GM23338 (cell line): Measurements from ENCODE around the gene CCDC167. TPM values are rescaled to one million over a fixed set of nuclear protein-coding genes. Genes with fewer than 3 reads are reported as not detected.

Experiments
- ATAC-seq: fragments of 200-7000 bp; cut with Tn5 transposase; 3 replicates; pipeline ENCODE4 v1.9.1; 2020
- DNase-seq: peaks from one replicate; pipeline ENCODE4 v3.0.0-alpha.2; 2015; ENCODE audit warnings: low spot score
- H2AFZ ChIP-seq: fragments of 200-600 bp; sonication (generic); 2 replicates; pipeline ENCODE4 v1.8.0; 2016; ENCODE audit warnings: antibody characterized with exemption, mild to moderate bottlenecking, moderate library complexity
- H3F3A ChIP-seq: fragments of 200-600 bp; sonication (generic); replicated peaks from 2 replicates; pipeline ENCODE4 v1.8.0; 2017; ENCODE audit warnings: antibody characterized with exemption, mixed run types, low read depth
- H3K27ac ChIP-seq: fragments of 200-600 bp; sonication (generic); 2 replicates; pipeline ENCODE4 v1.6.1; 2016; ENCODE audit warnings: low read depth
- H3K27me3 ChIP-seq: fragments of 200-600 bp; sonication (generic); 2 replicates; pipeline ENCODE4 v1.8.0; 2016; ENCODE audit warnings: mild to moderate bottlenecking, mixed run types, moderate library complexity; ENCODE audit not compliant: insufficient read depth
- H3K36me3 ChIP-seq: fragments of 200-600 bp; sonication (generic); 2 replicates; pipeline ENCODE4 v1.8.0; 2016; ENCODE audit warnings: mild to moderate bottlenecking; ENCODE audit not compliant: insufficient read depth
- H3K4me1 ChIP-seq: fragments of 200-600 bp; sonication (generic); 2 replicates; pipeline ENCODE4 v1.8.0; 2016; ENCODE audit warnings: mild to moderate bottlenecking, moderate library complexity; ENCODE audit not compliant: insufficient read depth
- H3K4me2 ChIP-seq: fragments of 200-600 bp; sonication (generic); 2 replicates; pipeline ENCODE4 v1.7.1; 2017; ENCODE audit warnings: mixed run types
- H3K4me3 ChIP-seq: fragments of 200-600 bp; sonication (generic); 2 replicates; pipeline ENCODE4 v1.6.1; 2016; ENCODE audit warnings: mixed run types
- H3K79me2 ChIP-seq: fragments of 200-600 bp; sonication (generic); replicated peaks from 2 replicates; pipeline ENCODE4 v1.8.0; 2017; ENCODE audit warnings: mild to moderate bottlenecking; ENCODE audit not compliant: insufficient read depth
- H3K9me2 ChIP-seq: fragments of 200-600 bp; sonication (generic); 2 replicates; pipeline ENCODE4 v1.8.0; 2017; ENCODE audit not compliant: insufficient read depth
- H4K20me1 ChIP-seq: fragments of 200-600 bp; sonication (generic); replicated peaks from 2 replicates; pipeline ENCODE4 v1.8.0; 2017; ENCODE audit warnings: mild to moderate bottlenecking; ENCODE audit not compliant: insufficient read depth
- H3K27ac Mint-ChIP-seq: 2 replicates; pipeline ENCODE4 v1.8.0; 2020; ENCODE audit warnings: inconsistent platforms, mild to moderate bottlenecking, moderate library complexity, mixed read lengths
- H3K27me3 Mint-ChIP-seq: 3 replicates; pipeline ENCODE4 v1.8.0; 2022; ENCODE audit warnings: low read depth, mild to moderate bottlenecking, moderate library complexity, mixed read lengths, inconsistent platforms; ENCODE audit not compliant: insufficient read depth, poor library complexity
- H3K36me3 Mint-ChIP-seq: 3 replicates; pipeline ENCODE4 v1.8.0; 2021; ENCODE audit warnings: low read depth, mild to moderate bottlenecking, inconsistent platforms, moderate library complexity, mixed read lengths
- H3K4me1 Mint-ChIP-seq: 3 replicates; pipeline ENCODE4 v1.8.0; 2020; ENCODE audit warnings: mild to moderate bottlenecking, inconsistent platforms, mixed read lengths
- H3K4me3 Mint-ChIP-seq: 3 replicates; pipeline ENCODE4 v1.8.0; 2021; ENCODE audit warnings: moderate library complexity, mild to moderate bottlenecking, inconsistent platforms, mixed read lengths
- H3K9me3 Mint-ChIP-seq: 3 replicates; pipeline ENCODE4 v1.8.0; 2020; ENCODE audit warnings: moderate library complexity, mild to moderate bottlenecking, inconsistent platforms, mixed read lengths
- CREB1 ChIP-seq: fragments of 250-450 bp; sonication (Bioruptor Pico); IDR thresholded peaks from 2 replicates; pipeline ENCODE4 v1.5.0; 2020; ENCODE audit warnings: low read depth, mild to moderate bottlenecking, moderate library complexity
- EZH2 ChIP-seq: fragments of 200-600 bp; sonication (generic); IDR thresholded peaks from one replicate; pipeline ENCODE4 v1.8.0; 2017; ENCODE audit warnings: antibody characterized with exemption, mild to moderate bottlenecking, low read depth; ENCODE audit not compliant: unreplicated experiment
- EZH2phosphoT487 ChIP-seq: fragments of 200-600 bp; sonication (generic); IDR thresholded peaks from one replicate; pipeline ENCODE4 v1.8.1; 2018; ENCODE audit warnings: antibody characterized with exemption; ENCODE audit not compliant: unreplicated experiment
- JUNB ChIP-seq: IDR thresholded peaks from one replicate; pipeline ENCODE4 v1.6.1; 2016; ENCODE audit warnings: antibody characterized with exemption; ENCODE audit not compliant: unreplicated experiment
- NANOG ChIP-seq: IDR thresholded peaks from 2 replicates; pipeline ENCODE4 v1.6.1; 2016; ENCODE audit warnings: antibody characterized with exemption, borderline replicate concordance
- POLR2AphosphoS5 ChIP-seq: IDR thresholded peaks from 2 replicates; pipeline ENCODE4 v1.6.1; 2016; ENCODE audit warnings: antibody characterized with exemption, low read depth
- STAT1 ChIP-seq: IDR thresholded peaks from one replicate; pipeline ENCODE4 v1.6.1; 2016; ENCODE audit warnings: antibody characterized with exemption; ENCODE audit not compliant: unreplicated experiment
- ZNF114 ChIP-seq: fragments of 250-450 bp; sonication (Bioruptor Pico); IDR thresholded peaks from 2 replicates; pipeline ENCODE4 v1.5.0; 2020; ENCODE audit warnings: mild to moderate bottlenecking, moderate library complexity
- ZNF331 ChIP-seq: fragments of 250-450 bp; sonication (Bioruptor Pico); IDR thresholded peaks from 2 replicates; pipeline ENCODE4 v1.5.0; 2020; ENCODE audit warnings: low read depth, mild to moderate bottlenecking, moderate library complexity
- polyA plus RNA-seq: library from polyadenylated mRNA; unstranded; fragments of >200 nt; fragmentation: Nextera tagmentation; extraction: Ambion mirVana; gene quantifications from 2 replicates; pipeline ENCODE4 v1.2.1, GENCODE V29; 2016
- total RNA-seq: library from RNA; depleted of rRNA; stranded (reverse); fragments of >200 nt; shearing (Covaris generic); gene quantifications from 2 replicates; pipeline ENCODE4 v1.2.3, GENCODE V29; 2014
- TF ChIP-seq, protein P1 (sequence below): IDR thresholded peaks from one replicate; pipeline ENCODE4 v1.6.1; 2018; ENCODE audit warnings: antibody characterized with exemption; ENCODE audit not compliant: unreplicated experiment
- TF ChIP-seq, protein P2 (sequence below): fragments of 250-450 bp; sonication (Bioruptor Pico); IDR thresholded peaks from 2 replicates; pipeline ENCODE4 v1.5.0; 2020; ENCODE audit warnings: mild to moderate bottlenecking, moderate library complexity
- TF ChIP-seq, protein P3 (sequence below): IDR thresholded peaks from 2 replicates; pipeline ENCODE4 v1.6.1; 2016; ENCODE audit warnings: antibody characterized with exemption
- TF ChIP-seq, protein P4 (sequence below), 2 experiments: fragments of 200-600 bp in 1 of 2; sonication (generic) in 1 of 2; conservative IDR thresholded peaks; 2 replicates each; pipeline versions ENCODE4 v1.5.1 to v1.6.1; 2016 to 2017; ENCODE audit warnings: antibody characterized with exemption in 2 of 2, low read depth in 2 of 2, mild to moderate bottlenecking in 2 of 2, moderate library complexity in 1 of 2

The CCDC167 gene
- total and polyA plus RNA-seq, 2 experiments from 2014 or later, result 17.6 to 21.4 TPM

DNA sequence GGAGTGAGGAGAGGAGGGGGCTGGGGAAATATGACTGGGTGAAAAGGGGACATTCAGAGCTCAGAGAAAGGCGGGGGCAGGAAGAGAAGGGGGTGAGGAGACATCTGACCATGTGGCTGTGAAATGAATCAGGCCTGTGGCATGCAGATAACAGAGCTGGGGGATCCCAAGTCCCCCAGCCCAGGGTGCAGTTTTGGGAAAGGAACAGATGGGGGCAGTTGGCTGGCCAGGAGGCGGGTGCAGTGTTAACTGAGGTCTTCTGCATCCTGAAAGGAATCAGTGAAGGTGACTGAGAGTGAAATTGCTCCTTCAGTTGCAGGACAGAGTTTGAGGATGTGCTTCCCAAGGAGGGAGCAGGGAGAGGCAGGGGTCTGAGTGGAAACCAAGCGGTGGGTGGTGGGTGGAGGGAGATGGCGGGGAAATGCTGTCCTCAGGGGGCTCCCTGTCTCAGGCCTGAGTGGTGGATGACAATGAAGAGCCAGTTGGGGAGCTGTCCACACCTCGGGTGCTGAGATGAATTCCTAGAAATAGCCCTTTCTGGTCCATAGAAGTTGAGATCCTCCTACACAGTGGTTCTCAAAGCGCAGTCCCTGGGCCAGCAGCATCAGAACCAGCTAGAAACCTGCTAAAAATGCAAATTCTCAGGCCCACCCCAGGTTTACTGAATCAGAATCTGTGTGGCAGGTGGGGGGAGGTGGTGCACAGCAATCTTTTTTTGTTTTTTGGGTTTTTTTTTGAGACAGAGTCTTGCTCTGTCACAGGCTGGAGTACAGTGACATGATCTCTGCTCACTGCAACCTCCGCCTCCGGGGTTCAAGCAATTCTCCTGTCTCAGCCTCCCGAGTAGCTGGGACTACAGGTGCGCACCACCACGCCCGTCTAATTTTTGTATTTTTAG, 26.0 kb upstream of the CCDC167 start:
- peak; percentile 87 for ATAC-seq

More for the DNA sequence above, 26.0 kb upstream of the CCDC167 start:
- Mint-ChIP-seq H3K27me3 (peaks cover 9% of the 10 kb centered on the region), H3K4me1 (peaks cover 15% of the 10 kb centered on the region; the same call in 2 of the 3 replicates), H3K9me3 (no peaks in the 10 kb centered on the region; the same call in 2 of the 3 replicates), H3K36me3 (no peaks in the 10 kb centered on the region), H3K27ac (no peak overlapping the region), H3K4me3 (no peak overlapping the region)
- no peaks in the 10 kb centered on the region for H3K79me2 ChIP-seq
- H3F3A ChIP-seq, result no peaks in the 10 kb centered on the region
- no peak overlapping the region for H3K27ac ChIP-seq
- no peaks in the 10 kb centered on the region for H3K27me3 ChIP-seq
- no peaks in the 10 kb centered on the region for H3K36me3 ChIP-seq
- no peaks in the 10 kb centered on the region for H3K9me2 ChIP-seq
- TF ChIP-seq STAT1 (no peak), EZH2 (no peak), ZNF331 (CRISPR knock-in tag) (no peak), ZNF114 (CRISPR knock-in tag) (no peak), POLR2AphosphoS5 (no peak), NANOG (no peak), EZH2phosphoT487 (no peak), JUNB (no peak), CREB1 (peak; percentile 20; the same call in 1 of the 2 replicates)
- TF ChIP-seq, protein P1, sequence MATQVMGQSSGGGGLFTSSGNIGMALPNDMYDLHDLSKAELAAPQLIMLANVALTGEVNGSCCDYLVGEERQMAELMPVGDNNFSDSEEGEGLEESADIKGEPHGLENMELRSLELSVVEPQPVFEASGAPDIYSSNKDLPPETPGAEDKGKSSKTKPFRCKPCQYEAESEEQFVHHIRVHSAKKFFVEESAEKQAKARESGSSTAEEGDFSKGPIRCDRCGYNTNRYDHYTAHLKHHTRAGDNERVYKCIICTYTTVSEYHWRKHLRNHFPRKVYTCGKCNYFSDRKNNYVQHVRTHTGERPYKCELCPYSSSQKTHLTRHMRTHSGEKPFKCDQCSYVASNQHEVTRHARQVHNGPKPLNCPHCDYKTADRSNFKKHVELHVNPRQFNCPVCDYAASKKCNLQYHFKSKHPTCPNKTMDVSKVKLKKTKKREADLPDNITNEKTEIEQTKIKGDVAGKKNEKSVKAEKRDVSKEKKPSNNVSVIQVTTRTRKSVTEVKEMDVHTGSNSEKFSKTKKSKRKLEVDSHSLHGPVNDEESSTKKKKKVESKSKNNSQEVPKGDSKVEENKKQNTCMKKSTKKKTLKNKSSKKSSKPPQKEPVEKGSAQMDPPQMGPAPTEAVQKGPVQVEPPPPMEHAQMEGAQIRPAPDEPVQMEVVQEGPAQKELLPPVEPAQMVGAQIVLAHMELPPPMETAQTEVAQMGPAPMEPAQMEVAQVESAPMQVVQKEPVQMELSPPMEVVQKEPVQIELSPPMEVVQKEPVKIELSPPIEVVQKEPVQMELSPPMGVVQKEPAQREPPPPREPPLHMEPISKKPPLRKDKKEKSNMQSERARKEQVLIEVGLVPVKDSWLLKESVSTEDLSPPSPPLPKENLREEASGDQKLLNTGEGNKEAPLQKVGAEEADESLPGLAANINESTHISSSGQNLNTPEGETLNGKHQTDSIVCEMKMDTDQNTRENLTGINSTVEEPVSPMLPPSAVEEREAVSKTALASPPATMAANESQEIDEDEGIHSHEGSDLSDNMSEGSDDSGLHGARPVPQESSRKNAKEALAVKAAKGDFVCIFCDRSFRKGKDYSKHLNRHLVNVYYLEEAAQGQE, result peak; percentile 82
- TF ChIP-seq, protein P2, sequence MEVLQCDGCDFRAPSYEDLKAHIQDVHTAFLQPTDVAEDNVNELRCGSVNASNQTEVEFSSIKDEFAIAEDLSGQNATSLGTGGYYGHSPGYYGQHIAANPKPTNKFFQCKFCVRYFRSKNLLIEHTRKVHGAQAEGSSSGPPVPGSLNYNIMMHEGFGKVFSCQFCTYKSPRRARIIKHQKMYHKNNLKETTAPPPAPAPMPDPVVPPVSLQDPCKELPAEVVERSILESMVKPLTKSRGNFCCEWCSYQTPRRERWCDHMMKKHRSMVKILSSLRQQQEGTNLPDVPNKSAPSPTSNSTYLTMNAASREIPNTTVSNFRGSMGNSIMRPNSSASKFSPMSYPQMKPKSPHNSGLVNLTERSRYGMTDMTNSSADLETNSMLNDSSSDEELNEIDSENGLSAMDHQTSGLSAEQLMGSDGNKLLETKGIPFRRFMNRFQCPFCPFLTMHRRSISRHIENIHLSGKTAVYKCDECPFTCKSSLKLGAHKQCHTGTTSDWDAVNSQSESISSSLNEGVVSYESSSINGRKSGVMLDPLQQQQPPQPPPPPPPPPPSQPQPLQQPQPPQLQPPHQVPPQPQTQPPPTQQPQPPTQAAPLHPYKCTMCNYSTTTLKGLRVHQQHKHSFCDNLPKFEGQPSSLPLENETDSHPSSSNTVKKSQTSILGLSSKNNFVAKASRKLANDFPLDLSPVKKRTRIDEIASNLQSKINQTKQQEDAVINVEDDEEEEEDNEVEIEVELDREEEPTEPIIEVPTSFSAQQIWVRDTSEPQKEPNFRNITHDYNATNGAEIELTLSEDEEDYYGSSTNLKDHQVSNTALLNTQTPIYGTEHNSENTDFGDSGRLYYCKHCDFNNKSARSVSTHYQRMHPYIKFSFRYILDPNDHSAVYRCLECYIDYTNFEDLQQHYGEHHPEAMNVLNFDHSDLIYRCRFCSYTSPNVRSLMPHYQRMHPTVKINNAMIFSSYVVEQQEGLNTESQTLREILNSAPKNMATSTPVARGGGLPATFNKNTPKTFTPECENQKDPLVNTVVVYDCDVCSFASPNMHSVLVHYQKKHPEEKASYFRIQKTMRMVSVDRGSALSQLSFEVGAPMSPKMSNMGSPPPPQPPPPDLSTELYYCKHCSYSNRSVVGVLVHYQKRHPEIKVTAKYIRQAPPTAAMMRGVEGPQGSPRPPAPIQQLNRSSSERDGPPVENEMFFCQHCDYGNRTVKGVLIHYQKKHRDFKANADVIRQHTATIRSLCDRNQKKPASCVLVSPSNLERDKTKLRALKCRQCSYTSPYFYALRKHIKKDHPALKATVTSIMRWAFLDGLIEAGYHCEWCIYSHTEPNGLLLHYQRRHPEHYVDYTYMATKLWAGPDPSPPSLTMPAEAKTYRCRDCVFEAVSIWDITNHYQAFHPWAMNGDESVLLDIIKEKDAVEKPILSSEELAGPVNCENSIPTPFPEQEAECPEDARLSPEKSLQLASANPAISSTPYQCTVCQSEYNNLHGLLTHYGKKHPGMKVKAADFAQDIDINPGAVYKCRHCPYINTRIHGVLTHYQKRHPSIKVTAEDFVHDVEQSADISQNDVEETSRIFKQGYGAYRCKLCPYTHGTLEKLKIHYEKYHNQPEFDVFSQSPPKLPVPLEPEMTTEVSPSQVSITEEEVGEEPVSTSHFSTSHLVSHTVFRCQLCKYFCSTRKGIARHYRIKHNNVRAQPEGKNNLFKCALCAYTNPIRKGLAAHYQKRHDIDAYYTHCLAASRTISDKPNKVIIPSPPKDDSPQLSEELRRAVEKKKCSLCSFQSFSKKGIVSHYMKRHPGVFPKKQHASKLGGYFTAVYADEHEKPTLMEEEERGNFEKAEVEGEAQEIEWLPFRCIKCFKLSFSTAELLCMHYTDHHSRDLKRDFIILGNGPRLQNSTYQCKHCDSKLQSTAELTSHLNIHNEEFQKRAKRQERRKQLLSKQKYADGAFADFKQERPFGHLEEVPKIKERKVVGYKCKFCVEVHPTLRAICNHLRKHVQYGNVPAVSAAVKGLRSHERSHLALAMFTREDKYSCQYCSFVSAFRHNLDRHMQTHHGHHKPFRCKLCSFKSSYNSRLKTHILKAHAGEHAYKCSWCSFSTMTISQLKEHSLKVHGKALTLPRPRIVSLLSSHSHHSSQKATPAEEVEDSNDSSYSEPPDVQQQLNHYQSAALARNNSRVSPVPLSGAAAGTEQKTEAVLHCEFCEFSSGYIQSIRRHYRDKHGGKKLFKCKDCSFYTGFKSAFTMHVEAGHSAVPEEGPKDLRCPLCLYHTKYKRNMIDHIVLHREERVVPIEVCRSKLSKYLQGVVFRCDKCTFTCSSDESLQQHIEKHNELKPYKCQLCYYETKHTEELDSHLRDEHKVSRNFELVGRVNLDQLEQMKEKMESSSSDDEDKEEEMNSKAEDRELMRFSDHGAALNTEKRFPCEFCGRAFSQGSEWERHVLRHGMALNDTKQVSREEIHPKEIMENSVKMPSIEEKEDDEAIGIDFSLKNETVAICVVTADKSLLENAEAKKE (CRISPR knock-in tag), result 0 out of 2 replicates have a peak, but pooled peaks have one; percentile 9
- TF ChIP-seq, protein P3, sequence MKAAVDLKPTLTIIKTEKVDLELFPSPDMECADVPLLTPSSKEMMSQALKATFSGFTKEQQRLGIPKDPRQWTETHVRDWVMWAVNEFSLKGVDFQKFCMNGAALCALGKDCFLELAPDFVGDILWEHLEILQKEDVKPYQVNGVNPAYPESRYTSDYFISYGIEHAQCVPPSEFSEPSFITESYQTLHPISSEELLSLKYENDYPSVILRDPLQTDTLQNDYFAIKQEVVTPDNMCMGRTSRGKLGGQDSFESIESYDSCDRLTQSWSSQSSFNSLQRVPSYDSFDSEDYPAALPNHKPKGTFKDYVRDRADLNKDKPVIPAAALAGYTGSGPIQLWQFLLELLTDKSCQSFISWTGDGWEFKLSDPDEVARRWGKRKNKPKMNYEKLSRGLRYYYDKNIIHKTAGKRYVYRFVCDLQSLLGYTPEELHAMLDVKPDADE, result no peak
- TF ChIP-seq, protein P4, sequence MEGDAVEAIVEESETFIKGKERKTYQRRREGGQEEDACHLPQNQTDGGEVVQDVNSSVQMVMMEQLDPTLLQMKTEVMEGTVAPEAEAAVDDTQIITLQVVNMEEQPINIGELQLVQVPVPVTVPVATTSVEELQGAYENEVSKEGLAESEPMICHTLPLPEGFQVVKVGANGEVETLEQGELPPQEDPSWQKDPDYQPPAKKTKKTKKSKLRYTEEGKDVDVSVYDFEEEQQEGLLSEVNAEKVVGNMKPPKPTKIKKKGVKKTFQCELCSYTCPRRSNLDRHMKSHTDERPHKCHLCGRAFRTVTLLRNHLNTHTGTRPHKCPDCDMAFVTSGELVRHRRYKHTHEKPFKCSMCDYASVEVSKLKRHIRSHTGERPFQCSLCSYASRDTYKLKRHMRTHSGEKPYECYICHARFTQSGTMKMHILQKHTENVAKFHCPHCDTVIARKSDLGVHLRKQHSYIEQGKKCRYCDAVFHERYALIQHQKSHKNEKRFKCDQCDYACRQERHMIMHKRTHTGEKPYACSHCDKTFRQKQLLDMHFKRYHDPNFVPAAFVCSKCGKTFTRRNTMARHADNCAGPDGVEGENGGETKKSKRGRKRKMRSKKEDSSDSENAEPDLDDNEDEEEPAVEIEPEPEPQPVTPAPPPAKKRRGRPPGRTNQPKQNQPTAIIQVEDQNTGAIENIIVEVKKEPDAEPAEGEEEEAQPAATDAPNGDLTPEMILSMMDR (conservative IDR thresholded peaks at IDR 0.05; ENCODE audit: low read depth in 2 of 2), result peak; percentile 39 to 41
- H4K20me1 ChIP-seq, result peaks cover 5% of the 10 kb centered on the region; the same call in 1 of the 2 replicates
- no peaks in the 10 kb centered on the region; the same call in 1 of the 2 replicates for H3K4me1 ChIP-seq
- H3K4me2 ChIP-seq, result no peak overlapping the region
- H3K4me3 ChIP-seq, result no peak overlapping the region
- no peak overlapping the region for H2AFZ ChIP-seq
- DNase-seq, result peak; percentile 81
